DND-41 (cell line): ENCODE data around the gene GLTP.
A peak's percentile ranks its signal among the peaks of the same experiment; 100 is the strongest.
"Not testable (repeated sequence)": the region's sequence is repeated elsewhere in the genome, so short reads cannot be mapped to it uniquely, and the experiment has no call there.

ENCODE experiments used
- ATAC-seq: fragments of 200-7000 bp; cut with Tn5 transposase; 3 replicates; pipeline ENCODE4 v1.9.1; 2021; ENCODE audit warnings: low read depth; ENCODE audit not compliant: insufficient read depth
- DNase-seq: peaks from one replicate; pipeline ENCODE4 v3.0.0-alpha.2; 2020
- H2AFZ ChIP-seq: 2 replicates; pipeline ENCODE4 v1.6.0; 2012; ENCODE audit warnings: low read depth, low read length
- H3K27ac ChIP-seq: 2 replicates; pipeline ENCODE4 v1.5.1; 2012; ENCODE audit warnings: low read length, inconsistent platforms
- H3K27me3 ChIP-seq: fragments of 200-600 bp; sonication (generic); 2 replicates; pipeline ENCODE4 v1.6.0; 2012; ENCODE audit warnings: low read length, mild to moderate bottlenecking, inconsistent platforms; ENCODE audit not compliant: insufficient read depth, poor library complexity
- H3K36me3 ChIP-seq: 2 replicates; pipeline ENCODE4 v1.5.1; 2012; ENCODE audit warnings: low read length, inconsistent platforms; ENCODE audit not compliant: insufficient read depth
- H3K4me1 ChIP-seq: 2 replicates; pipeline ENCODE4 v1.5.1; 2012; ENCODE audit warnings: mild to moderate bottlenecking, low read length; ENCODE audit not compliant: insufficient read depth
- H3K4me2 ChIP-seq: 2 replicates; pipeline ENCODE4 v1.6.0; 2012; ENCODE audit warnings: mild to moderate bottlenecking, moderate library complexity, low read length, inconsistent platforms; ENCODE audit not compliant: insufficient read depth
- H3K4me3 ChIP-seq, 2 experiments: fragments of 200-600 bp in 1 of 2; shearing (Covaris generic) in 1 of 2; 2 replicates each; pipeline ENCODE4 v1.5.1; 2012 to 2016; ENCODE audit warnings: inconsistent platforms in 2 of 2, low read length in 2 of 2, mild to moderate bottlenecking in 2 of 2, low read depth in 1 of 2, moderate library complexity in 1 of 2
- H3K79me2 ChIP-seq: 2 replicates; pipeline ENCODE4 v1.6.0; 2012; ENCODE audit warnings: low read length, inconsistent platforms; ENCODE audit not compliant: insufficient read depth
- H3K9ac ChIP-seq: 2 replicates; pipeline ENCODE4 v1.6.0; 2012; ENCODE audit warnings: low read depth, mild to moderate bottlenecking, inconsistent platforms, low read length, moderate library complexity
- H3K9me3 ChIP-seq: 2 replicates; pipeline ENCODE4 v1.5.1; 2012; ENCODE audit warnings: low read length, moderate library complexity, mild to moderate bottlenecking, inconsistent platforms; ENCODE audit not compliant: insufficient read depth, severe bottlenecking
- H4K20me1 ChIP-seq: 2 replicates; pipeline ENCODE4 v1.6.0; 2012; ENCODE audit warnings: low read length; ENCODE audit not compliant: insufficient read depth
- CTCF ChIP-seq: IDR thresholded peaks from 2 replicates; pipeline ENCODE4 v1.5.1; 2012; ENCODE audit warnings: borderline replicate concordance, low read length, moderate library complexity, mild to moderate bottlenecking; ENCODE audit not compliant: poor library complexity, severe bottlenecking; ENCODE audit errors: extremely low read depth
- EZH2 ChIP-seq: IDR thresholded peaks from 3 replicates; pipeline ENCODE4 v1.6.1; 2012; ENCODE audit warnings: borderline replicate concordance, low read depth, mild to moderate bottlenecking, moderate library complexity, low read length, inconsistent platforms; ENCODE audit not compliant: severe bottlenecking

GLTP gene

DNA sequence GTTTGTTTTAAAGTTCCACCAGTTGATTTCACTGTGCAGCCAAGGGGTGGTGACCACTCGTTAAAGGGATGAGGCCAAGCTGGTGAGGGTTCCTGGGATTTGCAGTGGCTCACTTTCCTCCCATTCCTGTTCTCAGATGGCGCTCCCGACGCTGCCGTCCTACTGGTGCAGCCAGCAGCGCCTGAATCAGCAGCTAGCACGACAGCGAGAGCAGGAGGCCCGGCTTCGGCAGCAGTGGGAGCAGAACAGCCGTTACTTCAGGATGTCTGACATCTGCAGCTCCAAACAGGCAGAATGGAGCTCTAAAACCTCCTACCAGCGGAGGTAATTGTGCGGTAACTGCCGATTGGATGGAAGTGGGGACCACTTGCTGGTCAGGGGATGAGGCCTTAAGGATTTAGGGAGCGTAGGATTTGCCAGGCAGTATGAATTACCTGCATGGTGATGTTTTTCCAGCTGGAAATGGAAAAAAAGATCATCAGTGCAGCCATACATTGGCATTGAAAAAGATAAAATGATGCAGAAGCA is 22.6 kb upstream of the GLTP start:
- no peak overlapping the region for H3K4me2 ChIP-seq
- H3K36me3 ChIP-seq: peaks cover 54% of the 10 kb centered on the region
- ATAC-seq (no peak), DNase-seq (no peak)
- no peak for TF ChIP-seq EZH2
- no peak for TF ChIP-seq CTCF
- no peaks in the 10 kb centered on the region for H3K27me3 ChIP-seq
- no peak overlapping the region for H3K4me3 ChIP-seq
- no peaks in the 10 kb centered on the region for H3K9me3 ChIP-seq
- H2AFZ ChIP-seq: no peak overlapping the region
- H3K4me1 ChIP-seq: peaks cover 23% of the 10 kb centered on the region
- no peaks in the 10 kb centered on the region for H4K20me1 ChIP-seq
- H3K9ac ChIP-seq: no peak overlapping the region
- H3K27ac ChIP-seq: no peak overlapping the region
- H3K79me2 ChIP-seq: peaks cover 27% of the 10 kb centered on the region

- Histone ChIP-seq H3K27me3 (no peaks in the 10 kb centered on the region), H3K27ac (peak overlapping the region; percentile 82), H3K79me2 (peaks cover 27% of the 10 kb centered on the region), H3K9me3 (no peaks in the 10 kb centered on the region), H3K4me1 (peaks cover 23% of the 10 kb centered on the region), H3K4me2 (peak overlapping the region; percentile 77), H3K9ac (peak overlapping the region; percentile 71), H2AFZ (peak overlapping the region; percentile 93), H4K20me1 (no peaks in the 10 kb centered on the region), H3K36me3 (peaks cover 34% of the 10 kb centered on the region), H3K4me3 (peak overlapping the region; percentile 48 to 80)
- peak; percentile 20 for DNase-seq
- ATAC-seq: peak; percentile 38
- TF ChIP-seq CTCF (no peak), EZH2 (no peak)
Measured at GRCh38 chr12:109900752-109901580, 20.6 kb upstream of the GLTP start.

DNA sequence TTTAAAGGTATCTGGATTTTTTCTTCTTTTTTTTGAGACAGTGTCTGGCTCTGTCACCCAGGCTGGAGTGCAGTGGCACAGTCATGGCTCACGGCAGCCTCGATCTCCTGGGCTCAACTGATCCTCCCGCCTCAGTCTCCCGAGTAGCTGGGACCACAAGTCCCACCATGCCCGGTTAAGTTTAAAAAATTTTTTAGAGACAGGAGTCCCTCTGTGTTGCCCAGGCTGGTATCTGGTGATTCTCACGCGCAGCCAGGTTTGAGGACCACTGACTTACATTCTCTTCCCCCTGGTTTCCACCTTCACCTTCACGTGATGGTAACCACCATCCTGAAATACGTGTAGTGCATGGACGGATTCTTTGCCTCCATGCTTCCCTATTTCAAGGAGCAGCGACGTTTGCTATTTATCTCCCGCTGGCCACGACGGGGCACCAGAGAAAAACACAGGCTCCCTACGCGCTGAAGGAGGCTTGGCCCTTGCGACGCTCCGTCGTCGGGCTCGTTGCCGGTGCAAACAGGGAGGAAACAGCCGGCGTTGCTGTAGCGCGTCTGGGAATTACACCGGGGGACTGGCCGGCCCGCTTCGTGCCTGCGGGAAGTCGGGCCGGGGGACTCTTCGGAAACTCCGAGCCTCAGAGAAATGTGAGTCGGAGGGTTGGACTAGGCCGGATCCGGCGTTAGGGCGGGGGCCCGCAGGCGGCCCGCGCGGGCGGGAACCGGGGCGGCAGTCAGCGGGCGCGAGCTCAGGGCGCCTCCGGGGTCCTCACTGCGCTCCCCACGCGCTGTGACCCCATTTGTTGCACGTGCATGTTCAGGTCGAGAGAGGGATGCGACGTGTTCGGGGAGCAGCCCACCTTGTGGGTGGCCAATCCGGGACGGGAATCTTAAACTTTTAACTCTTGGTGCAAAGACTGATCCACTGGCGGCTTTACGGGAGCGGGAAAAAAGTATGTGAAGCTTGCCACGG is 19.7 kb upstream of the GLTP start, which contains the start of gene TCHP:
TSS of gene TCHP (plus strand) at position 492 of the 969 bp plus-strand sequence. CDS start 2,753 bp downstream, outside the sequence.
- Histone ChIP-seq H3K27me3 (no peaks in the 10 kb centered on the region), H3K36me3 (peaks cover 25% of the 10 kb centered on the region), H2AFZ (peak within 1 kb of the TSS; percentile 93), H4K20me1 (no peaks in the 10 kb centered on the region), H3K9ac (peak within 1 kb of the TSS; percentile 71), H3K79me2 (peaks cover 27% of the 10 kb centered on the region), H3K4me1 (peaks cover 23% of the 10 kb centered on the region), H3K4me3 (peak within 1 kb of the TSS; percentile 48 to 80), H3K27ac (peak within 1 kb of the TSS; percentile 82), H3K9me3 (no peaks in the 10 kb centered on the region), H3K4me2 (peak within 1 kb of the TSS; percentile 77)
- TF ChIP-seq CTCF (peak; percentile 66), EZH2 (no peak)
- ATAC-seq: peak; percentile 85
- DNase-seq: peak; percentile 84

- not testable (repeated sequence) for DNase-seq, H3K27me3 ChIP-seq, H4K20me1 ChIP-seq, ATAC-seq, H3K27ac ChIP-seq, H3K9me3 ChIP-seq
- H3K4me2 ChIP-seq: peak overlapping the region; percentile 77
- H3K4me1 ChIP-seq: peaks cover 23% of the 10 kb centered on the region
- H3K9ac ChIP-seq: peak overlapping the region; percentile 71
- H3K79me2 ChIP-seq: peaks cover 27% of the 10 kb centered on the region
- H3K36me3 ChIP-seq: peaks cover 18% of the 10 kb centered on the region
- peak overlapping the region; percentile 93 for H2AFZ ChIP-seq
- H3K4me3 ChIP-seq: peak overlapping the region in 1 of 2 experiments; percentile 80; a peak in 2 of 4 replicates
Measured at GRCh38 chr12:109899345-109899744, 19.0 kb upstream of the GLTP start.
